ENCODE data around the gene SERPINB1. TPM values are rescaled to one million over a fixed set of nuclear protein-coding genes. Genes with fewer than 3 reads are reported as not detected.
A peak's percentile ranks its signal among the peaks of the same experiment; 100 is the strongest.

SERPINB1 gene
- total and polyA plus RNA-seq, 2 experiments from 2014 or later: 5.6 to 6.5 TPM

- Mint-ChIP-seq H3K9me3 (no peaks in the 10 kb centered on the region; the same call in 2 of the 3 replicates), H3K4me1 (peaks cover 43% of the 10 kb centered on the region), H3K4me3 (no peak overlapping the region), H3K36me3 (ENCODE audit: low read depth) (no peaks in the 10 kb centered on the region), H3K27me3 (ENCODE audit: insufficient read depth, low read depth, poor library complexity) (peaks cover 8% of the 10 kb centered on the region), H3K27ac (no peak overlapping the region)
- H3K79me2 ChIP-seq (replicated peaks; ENCODE audit: insufficient read depth): no peaks in the 10 kb centered on the region
- DNase-seq (ENCODE audit: low spot score): no peak
- peaks cover 26% of the 10 kb centered on the region; the same call in 1 of the 2 replicates for H3F3A ChIP-seq (replicated peaks; ENCODE audit: low read depth)
- H3K9me2 ChIP-seq (ENCODE audit: insufficient read depth): no peaks in the 10 kb centered on the region
- ATAC-seq: no peak
- no peak overlapping the region for H3K4me2 ChIP-seq
- H3K27ac ChIP-seq (ENCODE audit: low read depth): peak overlapping the region; percentile 83
- peaks cover 34% of the 10 kb centered on the region for H3K4me1 ChIP-seq (ENCODE audit: insufficient read depth)
- H2AFZ ChIP-seq: no peak overlapping the region
- no peaks in the 10 kb centered on the region for H3K27me3 ChIP-seq (ENCODE audit: insufficient read depth)
- no peaks in the 10 kb centered on the region for H4K20me1 ChIP-seq (replicated peaks; ENCODE audit: insufficient read depth)
- no peak overlapping the region for H3K4me3 ChIP-seq
- no peaks in the 10 kb centered on the region for H3K36me3 ChIP-seq (ENCODE audit: insufficient read depth)
- TF ChIP-seq REST (IDR thresholded peaks at IDR 0.05; ENCODE audit: unreplicated experiment) (no peak), EZH2phosphoT487 (IDR thresholded peaks at IDR 0.05; ENCODE audit: unreplicated experiment) (no peak), ZNF331 (CRISPR knock-in tag; IDR thresholded peaks at IDR 0.05; ENCODE audit: low read depth) (no peak), POLR2AphosphoS5 (IDR thresholded peaks at IDR 0.05; ENCODE audit: low read depth) (no peak), ETS1 (IDR thresholded peaks at IDR 0.05) (no peak), ZNF462 (CRISPR knock-in tag; IDR thresholded peaks at IDR 0.05) (no peak), STAT1 (IDR thresholded peaks at IDR 0.05; ENCODE audit: unreplicated experiment) (no peak), CTCF (conservative IDR thresholded peaks at IDR 0.05; ENCODE audit: low read depth in 2 of 2) (no peak)
Observed at GRCh38 chr6:2851727-2852513, 10.3 kb upstream of the SERPINB1 start.

Measured in GM23338 (cell line).